ENCODE results near the gene LYPD1.
"Not testable (repeated sequence)": the region's sequence is repeated elsewhere in the genome, so short reads cannot be mapped to it uniquely, and the experiment has no call there.

LYPD1 gene, protein sequence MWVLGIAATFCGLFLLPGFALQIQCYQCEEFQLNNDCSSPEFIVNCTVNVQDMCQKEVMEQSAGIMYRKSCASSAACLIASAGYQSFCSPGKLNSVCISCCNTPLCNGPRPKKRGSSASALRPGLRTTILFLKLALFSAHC

DNA sequence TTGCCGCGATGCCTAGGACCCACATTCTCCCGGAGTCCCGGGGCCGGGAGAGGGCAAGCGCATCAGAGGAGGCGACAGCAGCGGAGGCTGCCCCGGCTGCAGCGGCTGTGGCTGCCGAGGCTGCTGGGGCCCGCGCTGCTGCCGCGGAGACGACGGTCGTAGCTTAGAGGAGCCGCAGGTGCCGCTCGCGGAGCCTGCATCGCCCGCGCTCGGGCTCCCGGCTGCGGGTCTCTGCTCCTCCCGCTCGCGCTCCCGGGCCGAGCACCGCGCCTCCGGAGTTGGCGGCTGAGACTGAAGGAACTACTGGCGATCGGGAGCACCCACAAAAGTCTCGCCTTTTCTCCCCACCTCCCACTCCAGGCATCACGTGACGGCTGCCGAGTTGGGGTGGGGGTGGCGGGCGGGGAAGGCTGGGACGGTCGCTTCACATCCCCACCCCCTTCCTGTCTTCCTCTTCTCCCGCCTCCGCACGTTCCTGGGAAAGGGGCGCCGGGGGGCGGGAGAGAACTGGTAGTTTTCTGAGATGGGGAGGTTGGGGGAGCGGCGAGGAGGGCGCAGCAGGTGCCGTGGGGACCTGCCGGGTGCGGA is at the start of gene LYPD1:
TSS of gene LYPD1 (minus strand) at position 298 of the 588 bp plus-strand sequence. CDS start at position 25, 273 bp downstream.
- no peak for DNase-seq (ENCODE audit: low read depth in 2 of 2)

GRCh38 chr2:132719480-132719879 is 49.5 kb upstream of the LYPD1 start:
- DNase-seq (ENCODE audit: low read depth in 2 of 2) = no peak

GRCh38 chr2:132716954-132717353 is 46.9 kb upstream of the LYPD1 start:
- no peak for DNase-seq (ENCODE audit: low read depth in 2 of 2)

GRCh38 chr2:132715386-132716351 is 45.7 kb upstream of the LYPD1 start:
- no peak for DNase-seq (ENCODE audit: low read depth in 2 of 2)

- DNase-seq (ENCODE audit: low read depth in 2 of 2) = no peak
These were observed 33.4 kb upstream of the LYPD1 start for GRCh38 chr2:132703396-132703795.

DNA sequence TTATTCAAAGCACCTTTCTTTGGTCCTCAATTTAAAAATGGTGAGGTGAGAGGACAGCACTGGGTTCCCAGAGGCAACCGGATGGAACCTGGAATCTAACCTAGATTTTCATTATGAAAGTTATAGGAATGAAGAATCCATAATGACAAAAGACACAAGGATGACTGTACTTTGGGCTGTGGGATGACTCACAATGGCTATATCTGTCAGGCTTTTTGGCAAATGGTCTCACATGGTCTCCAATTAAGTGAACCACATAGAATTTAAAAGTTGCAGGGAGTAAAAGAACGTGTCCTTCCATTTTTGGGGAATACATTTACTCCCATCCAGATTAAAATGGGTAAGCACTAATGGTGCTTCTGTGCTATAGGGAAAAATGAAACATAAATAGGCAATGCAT is 31.8 kb upstream of the LYPD1 start:
- no peak for DNase-seq (ENCODE audit: low read depth in 2 of 2)

- not testable (repeated sequence) for DNase-seq (ENCODE audit: low read depth in 2 of 2)
These were observed 29.8 kb upstream of the LYPD1 start for GRCh38 chr2:132699802-132700201.

GRCh38 chr2:132698347-132698746 is 28.3 kb upstream of the LYPD1 start:
- DNase-seq (ENCODE audit: low read depth in 2 of 2) = not testable (repeated sequence)

DNA sequence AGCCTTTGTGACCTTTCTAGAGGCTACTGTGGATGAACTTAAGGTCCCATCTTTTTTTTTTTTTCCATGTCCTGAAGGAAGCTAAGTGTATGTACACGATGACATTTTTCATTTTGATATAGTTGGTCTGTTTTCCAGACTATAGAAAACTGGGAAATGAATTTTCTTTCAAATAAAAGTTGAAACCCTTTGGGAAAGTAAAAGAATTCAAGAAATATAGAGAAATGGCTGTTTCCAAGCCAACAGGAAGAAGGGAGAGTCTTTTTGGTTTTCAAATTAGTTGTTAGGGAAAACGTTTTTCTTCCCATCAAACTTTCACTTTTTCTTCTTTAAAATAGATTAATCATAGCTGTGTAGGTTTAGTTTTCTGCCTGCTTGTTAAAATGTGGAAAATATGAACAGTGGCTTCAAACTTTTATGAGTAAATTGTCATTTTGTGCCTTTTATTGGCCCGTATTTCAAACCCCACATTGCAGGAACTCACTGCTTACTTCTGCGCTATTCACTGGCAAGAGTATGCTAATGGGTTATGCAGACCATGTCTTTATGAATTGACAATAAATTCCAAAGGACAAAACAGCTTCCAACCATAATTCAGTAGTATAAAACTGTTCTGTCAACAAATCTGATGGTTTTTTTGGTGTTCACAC is 27.7 kb upstream of the LYPD1 start:
- no peak for DNase-seq (ENCODE audit: low read depth in 2 of 2)

DNA sequence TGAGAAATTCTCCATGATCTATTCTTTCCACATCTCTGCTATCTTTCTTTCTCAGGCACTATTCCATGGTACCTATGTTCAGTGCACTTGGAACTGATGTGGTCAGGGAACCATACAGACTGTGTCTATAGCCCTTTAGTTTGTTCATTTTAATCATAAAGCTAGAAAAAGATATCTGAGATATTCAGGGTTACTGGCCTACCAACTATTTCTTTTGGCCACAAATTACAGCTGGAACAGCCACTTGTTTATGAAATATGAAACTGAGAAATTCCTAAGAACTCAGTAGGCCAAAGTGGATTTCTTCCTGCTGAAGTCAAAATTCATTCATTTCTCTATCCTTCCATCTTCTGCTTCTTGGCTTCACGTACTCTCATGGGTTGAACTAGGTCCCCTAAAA is 22.8 kb upstream of the LYPD1 start:
- DNase-seq (ENCODE audit: low read depth in 2 of 2) = no peak

DNA sequence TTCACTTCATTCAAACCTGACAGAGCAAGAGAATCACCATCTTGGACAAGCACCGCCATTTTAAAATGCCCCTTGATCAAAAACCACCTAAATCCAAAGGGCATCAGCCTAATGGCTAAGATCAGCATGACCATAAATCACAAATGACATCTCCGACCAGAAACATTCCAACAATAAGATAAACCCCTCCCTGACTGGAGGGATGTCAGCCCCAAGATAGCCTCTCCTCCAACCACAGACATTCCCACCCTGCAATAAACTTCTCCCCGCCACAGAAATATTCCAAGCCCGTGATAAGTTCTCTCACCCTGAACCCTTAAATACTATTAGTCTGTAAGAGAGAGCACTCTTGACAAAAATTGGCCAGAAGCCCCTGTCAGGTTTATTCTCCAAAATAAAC is 21.6 kb upstream of the LYPD1 start:
- no peak for DNase-seq (ENCODE audit: low read depth in 2 of 2)

DNA sequence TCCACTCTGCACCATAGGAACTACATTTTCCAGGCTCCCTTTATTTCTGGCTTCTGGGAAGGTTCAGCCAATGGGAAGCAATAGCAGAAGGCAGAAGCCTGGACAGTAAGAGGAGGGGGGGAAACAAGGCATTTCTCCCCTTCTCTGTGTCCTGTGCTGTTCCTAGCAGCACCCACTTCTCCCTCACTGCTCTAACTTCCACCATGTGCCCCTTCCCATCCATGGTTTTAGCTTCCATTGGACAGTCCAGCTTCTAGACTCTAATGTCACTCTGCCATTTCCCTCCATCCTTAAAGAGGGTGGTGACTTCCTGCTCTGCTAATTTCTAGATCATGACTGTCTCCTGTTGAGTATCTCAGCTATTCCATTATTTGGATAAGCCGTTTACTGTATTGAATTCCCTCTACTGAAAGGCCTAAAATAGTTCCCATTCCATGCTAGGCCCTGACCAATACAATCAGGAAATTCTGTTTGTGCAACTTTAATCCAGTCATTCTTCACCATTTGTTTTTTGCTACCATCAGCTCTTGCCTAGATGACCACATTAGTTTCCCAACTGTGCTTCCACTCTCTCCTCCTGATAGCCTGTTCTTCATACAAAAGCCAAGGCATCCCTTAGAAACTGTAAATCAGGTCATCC is 20.8 kb upstream of the LYPD1 start:
- DNase-seq (ENCODE audit: low read depth in 2 of 2) = no peak

DNA sequence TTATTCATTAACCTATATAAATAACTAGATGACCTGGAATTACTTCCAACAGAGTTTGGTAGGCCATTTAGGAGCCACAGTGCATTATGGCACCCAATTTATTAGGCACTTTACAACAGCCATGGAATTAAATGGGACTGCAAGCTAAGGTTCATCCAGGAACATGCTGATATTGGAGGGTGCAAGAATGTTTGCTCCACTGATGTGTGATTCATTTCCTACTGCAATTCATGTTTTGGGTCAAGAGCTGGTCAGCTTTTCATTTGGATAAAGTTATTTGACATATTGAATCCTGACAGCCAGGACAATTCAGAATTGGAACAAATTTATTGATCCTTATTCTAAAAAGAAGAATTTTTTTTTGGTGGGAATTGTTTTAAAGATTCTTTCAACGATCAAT is 11.8 kb upstream of the LYPD1 start:
- no peak for DNase-seq (ENCODE audit: low read depth in 2 of 2)

- no peak for DNase-seq (ENCODE audit: low read depth in 2 of 2)
These were observed 10.5 kb upstream of the LYPD1 start for GRCh38 chr2:132680544-132680943.

GRCh38 chr2:132678483-132678882 is 8.5 kb upstream of the LYPD1 start:
- no peak for DNase-seq (ENCODE audit: low read depth in 2 of 2)

GRCh38 chr2:132677661-132678060 is 7.7 kb upstream of the LYPD1 start:
- DNase-seq (ENCODE audit: low read depth in 2 of 2) = no peak

DNA sequence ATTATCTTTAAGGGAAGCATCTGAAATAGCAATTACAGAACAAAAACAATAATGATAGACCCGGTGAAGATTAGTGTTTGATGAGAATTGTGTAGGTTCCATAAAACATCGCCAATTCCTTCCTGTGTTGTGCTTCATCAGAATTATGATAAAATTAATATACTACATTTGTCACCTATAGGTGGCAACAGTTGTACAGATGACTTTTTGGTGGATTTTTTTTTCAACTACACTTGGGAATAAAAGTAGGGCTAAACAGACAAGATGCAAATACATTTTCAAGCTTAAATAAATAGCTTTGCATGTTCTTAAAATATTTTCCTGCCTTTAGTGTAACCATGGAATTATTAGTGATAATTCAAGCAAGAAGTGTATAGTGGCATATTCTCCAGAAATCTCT is 7.0 kb upstream of the LYPD1 start:
- no peak for DNase-seq (ENCODE audit: low read depth in 2 of 2)

GRCh38 chr2:132671151-132671835 is 1.3 kb upstream of the LYPD1 start:
- no peak for DNase-seq (ENCODE audit: low read depth in 2 of 2)

DNA sequence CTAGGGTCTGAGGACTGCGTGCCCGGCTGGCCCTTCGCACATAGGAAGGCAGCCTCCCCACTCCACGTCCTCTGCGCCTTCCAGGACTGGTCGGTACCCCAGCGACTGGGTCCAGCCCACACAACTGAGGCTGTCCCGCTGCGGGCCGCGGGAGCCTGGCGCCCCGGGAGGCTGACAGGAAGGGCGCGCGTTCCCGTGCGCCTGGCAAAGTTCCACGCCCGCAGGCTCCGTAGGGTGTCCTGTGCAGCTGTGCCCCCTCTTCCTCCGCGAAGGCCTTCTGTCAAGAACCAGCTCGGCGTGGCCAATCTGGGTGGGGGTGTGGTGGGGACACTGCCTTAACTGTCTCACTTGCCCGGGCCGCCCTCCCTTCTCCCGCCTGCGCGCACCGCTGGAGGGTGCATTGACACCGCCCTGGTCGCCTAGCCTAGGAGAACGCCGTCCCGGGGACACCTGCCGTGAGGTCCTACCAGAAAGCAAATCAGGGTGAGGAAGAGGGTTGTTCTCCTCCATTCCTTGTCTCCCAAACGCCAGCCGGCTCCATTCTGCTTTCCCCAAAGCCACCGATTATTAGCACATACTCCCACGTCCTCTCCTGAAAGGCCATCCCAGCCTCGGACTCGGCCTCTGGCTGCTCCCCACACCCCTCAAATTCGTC is 618 bp upstream of the LYPD1 start:
- no peak for DNase-seq (ENCODE audit: low read depth in 2 of 2)

DNA sequence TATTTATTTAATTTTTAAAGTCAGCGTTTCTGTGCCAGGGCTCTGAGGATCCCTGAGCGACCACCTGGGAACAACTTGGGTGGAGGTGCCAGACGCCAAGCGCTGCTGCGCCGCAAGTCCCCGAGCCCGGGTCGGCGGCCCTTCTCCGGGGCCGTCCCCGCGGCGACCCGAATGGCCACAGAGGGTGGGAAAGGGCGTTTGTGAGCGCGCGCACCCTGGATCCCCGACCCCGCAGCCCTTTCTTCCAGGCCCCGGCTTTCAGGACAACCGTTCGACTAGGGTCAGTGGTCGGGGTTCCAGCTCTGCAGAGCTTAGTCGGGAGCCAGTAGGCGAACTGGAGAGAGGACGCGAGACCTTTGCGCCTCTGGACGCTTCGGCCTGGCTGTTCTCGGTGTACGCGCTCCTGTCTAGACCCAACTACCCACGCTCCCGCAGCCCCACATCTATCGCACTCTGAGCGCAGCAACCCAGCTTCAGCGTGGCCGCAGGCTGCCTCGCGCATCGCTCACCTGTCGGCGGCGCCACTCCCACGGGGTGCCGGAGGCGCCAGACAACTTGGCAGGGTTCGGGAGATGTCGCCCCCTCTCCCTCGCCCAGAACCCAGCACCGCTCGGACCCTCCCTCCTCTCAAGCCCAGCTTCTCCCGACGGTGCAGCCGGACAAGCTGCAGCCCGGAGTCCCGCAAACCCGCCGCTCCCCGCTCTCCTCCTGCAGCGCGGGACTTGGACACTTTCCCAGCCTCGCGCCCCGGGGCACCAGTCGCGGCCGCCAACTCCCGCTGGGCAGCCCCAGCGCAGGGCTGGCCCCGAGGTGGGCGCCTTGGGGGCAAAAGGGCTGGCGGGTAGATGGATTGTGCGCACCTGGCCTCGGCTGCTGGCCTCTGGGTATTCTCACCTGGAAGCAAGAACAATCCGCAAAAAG is 758 bp downstream of the LYPD1 start:
- no peak for DNase-seq (ENCODE audit: low read depth in 2 of 2)

Measured in stimulated activated CD4-positive, alpha-beta T cell treated with anti-CD3 and anti-CD28 coated beads, Interleukin-12 subunit alpha, Interleukin-12 subunit beta, amount 100 ng/mL, for 24 hours (primary cell).